Neural cell (in vitro differentiated cells): ENCODE measurements around the gene GRID1.

Experiments
- CTCF ChIP-seq: fragments of 450-650 bp; IDR thresholded peaks from 2 replicates; pipeline ENCODE4 v1.5.1; 2014; ENCODE audit warnings: antibody characterized with exemption, mild to moderate bottlenecking, moderate library complexity; ENCODE audit not compliant: poor library complexity, severe bottlenecking
- EP300 ChIP-seq: fragments of 450-650 bp; conservative IDR thresholded peaks from 2 replicates; pipeline ENCODE4 v1.6.1; 2014; ENCODE audit warnings: antibody characterized with exemption, mild to moderate bottlenecking, moderate library complexity; ENCODE audit not compliant: poor library complexity, severe bottlenecking
- EZH2 ChIP-seq: fragments of 200-600, 300-800 bp; shearing (Covaris generic), sonication (generic); IDR thresholded peaks from 2 replicates; pipeline ENCODE4 v1.6.1; 2014; ENCODE audit warnings: antibody characterized with exemption, low read length, borderline replicate concordance, mild to moderate bottlenecking; ENCODE audit not compliant: insufficient read depth, poor library complexity, severe bottlenecking
- MXI1 ChIP-seq: fragments of 450-650 bp; conservative IDR thresholded peaks from 2 replicates; pipeline ENCODE4 v1.6.1; 2014; ENCODE audit warnings: antibody characterized with exemption, mild to moderate bottlenecking; ENCODE audit not compliant: poor library complexity, severe bottlenecking
- POLR2AphosphoS5 ChIP-seq: IDR thresholded peaks from 2 replicates; pipeline ENCODE4 v1.6.1; 2012
- RAD21 ChIP-seq: fragments of 450-650 bp; conservative IDR thresholded peaks from 2 replicates; pipeline ENCODE4 v1.6.1; 2014; ENCODE audit warnings: antibody characterized with exemption, mild to moderate bottlenecking, moderate library complexity
- SMC3 ChIP-seq: fragments of 450-650 bp; conservative IDR thresholded peaks from 2 replicates; pipeline ENCODE4 v1.6.1; 2014; ENCODE audit warnings: antibody characterized with exemption, mild to moderate bottlenecking, moderate library complexity; ENCODE audit not compliant: poor library complexity
- TAF1 ChIP-seq: IDR thresholded peaks from 2 replicates; pipeline ENCODE4 v1.6.1; 2012; ENCODE audit warnings: low read depth
- TF ChIP-seq, protein P1 (sequence below): IDR thresholded peaks from 2 replicates; pipeline ENCODE4 v1.6.1; 2012; ENCODE audit warnings: borderline replicate concordance

GRCh38 chr10:86373828-86374227 lies 7.2 kb upstream of the GRID1 start:
- TF ChIP-seq MXI1 (no peak), CTCF (no peak), POLR2AphosphoS5 (no peak), EP300 (no peak), EZH2 (no peak), TAF1 (no peak), RAD21 (no peak), SMC3 (no peak)
- TF ChIP-seq, protein P1, sequence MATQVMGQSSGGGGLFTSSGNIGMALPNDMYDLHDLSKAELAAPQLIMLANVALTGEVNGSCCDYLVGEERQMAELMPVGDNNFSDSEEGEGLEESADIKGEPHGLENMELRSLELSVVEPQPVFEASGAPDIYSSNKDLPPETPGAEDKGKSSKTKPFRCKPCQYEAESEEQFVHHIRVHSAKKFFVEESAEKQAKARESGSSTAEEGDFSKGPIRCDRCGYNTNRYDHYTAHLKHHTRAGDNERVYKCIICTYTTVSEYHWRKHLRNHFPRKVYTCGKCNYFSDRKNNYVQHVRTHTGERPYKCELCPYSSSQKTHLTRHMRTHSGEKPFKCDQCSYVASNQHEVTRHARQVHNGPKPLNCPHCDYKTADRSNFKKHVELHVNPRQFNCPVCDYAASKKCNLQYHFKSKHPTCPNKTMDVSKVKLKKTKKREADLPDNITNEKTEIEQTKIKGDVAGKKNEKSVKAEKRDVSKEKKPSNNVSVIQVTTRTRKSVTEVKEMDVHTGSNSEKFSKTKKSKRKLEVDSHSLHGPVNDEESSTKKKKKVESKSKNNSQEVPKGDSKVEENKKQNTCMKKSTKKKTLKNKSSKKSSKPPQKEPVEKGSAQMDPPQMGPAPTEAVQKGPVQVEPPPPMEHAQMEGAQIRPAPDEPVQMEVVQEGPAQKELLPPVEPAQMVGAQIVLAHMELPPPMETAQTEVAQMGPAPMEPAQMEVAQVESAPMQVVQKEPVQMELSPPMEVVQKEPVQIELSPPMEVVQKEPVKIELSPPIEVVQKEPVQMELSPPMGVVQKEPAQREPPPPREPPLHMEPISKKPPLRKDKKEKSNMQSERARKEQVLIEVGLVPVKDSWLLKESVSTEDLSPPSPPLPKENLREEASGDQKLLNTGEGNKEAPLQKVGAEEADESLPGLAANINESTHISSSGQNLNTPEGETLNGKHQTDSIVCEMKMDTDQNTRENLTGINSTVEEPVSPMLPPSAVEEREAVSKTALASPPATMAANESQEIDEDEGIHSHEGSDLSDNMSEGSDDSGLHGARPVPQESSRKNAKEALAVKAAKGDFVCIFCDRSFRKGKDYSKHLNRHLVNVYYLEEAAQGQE, result no peak
